Neural crest cell (in vitro differentiated cells): ENCODE measurements around the gene OSER1. TPM values are rescaled to one million over a fixed set of nuclear protein-coding genes. Genes with fewer than 3 reads are reported as not detected.
A peak's percentile ranks its signal among the peaks of the same experiment; 100 is the strongest.

Experiments used
- DNase-seq: peaks from one replicate; pipeline ENCODE4 v3.0.0; 2021; ENCODE audit warnings: low read depth, mixed read lengths, low spot score
- H3K27ac Mint-ChIP-seq: one replicate; pipeline ENCODE4 v1.8.0; 2021; ENCODE audit warnings: mild to moderate bottlenecking, mixed read lengths; ENCODE audit not compliant: unreplicated experiment
- H3K27me3 Mint-ChIP-seq: 2 replicates; pipeline ENCODE4 v1.8.0; 2021; ENCODE audit warnings: low read depth, mild to moderate bottlenecking, mixed read lengths
- H3K36me3 Mint-ChIP-seq: 2 replicates; pipeline ENCODE4 v1.8.0; 2021; ENCODE audit warnings: low read depth, mild to moderate bottlenecking, mixed read lengths
- H3K4me1 Mint-ChIP-seq: 2 replicates; pipeline ENCODE4 v1.8.0; 2021; ENCODE audit warnings: mixed read lengths
- H3K4me3 Mint-ChIP-seq: one replicate; pipeline ENCODE4 v1.8.0; 2021; ENCODE audit warnings: mild to moderate bottlenecking, mixed read lengths
- H3K9me3 Mint-ChIP-seq: 2 replicates; pipeline ENCODE4 v1.8.0; 2021; ENCODE audit warnings: mixed read lengths
- total RNA-seq: library from RNA; stranded (reverse); gene quantifications from 2 replicates; pipeline ENCODE4 v1.2.1, GENCODE V29; 2021
- TF ChIP-seq, protein P1 (sequence below): fragments of 200-600 bp; sonication (generic); conservative IDR thresholded peaks from 2 replicates; pipeline ENCODE4 v1.5.0; 2021; ENCODE audit warnings: antibody characterized with exemption, mild to moderate bottlenecking

Gene OSER1
- total RNA-seq, 1 donor from 2014 or later = 26.6 TPM

DNA sequence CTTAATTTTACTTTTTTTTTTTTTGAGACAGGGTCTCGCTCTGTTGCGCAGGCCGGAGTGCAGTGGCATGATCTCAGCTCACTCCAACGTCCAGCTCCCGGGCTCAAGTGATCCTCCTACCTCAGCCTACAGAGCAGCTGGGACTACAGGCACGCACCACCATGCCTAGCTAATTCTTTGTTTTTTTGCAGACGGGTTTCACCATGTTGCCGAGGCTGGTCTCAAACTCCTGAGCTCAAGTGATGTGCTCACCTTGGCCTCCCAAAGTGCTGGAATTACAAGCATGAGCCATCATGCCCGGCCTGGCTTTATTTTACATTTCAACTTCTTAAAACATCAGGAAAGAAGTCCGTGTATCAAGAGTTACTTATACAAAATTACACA is 5.7 kb downstream of the OSER1 start:
- no peak overlapping the region for H3K4me3 Mint-ChIP-seq
- peaks cover 2% of the 10 kb centered on the region for H3K36me3 Mint-ChIP-seq
- H3K27ac Mint-ChIP-seq = no peak overlapping the region
- H3K9me3 Mint-ChIP-seq = no peaks in the 10 kb centered on the region
- TF ChIP-seq, protein P1, sequence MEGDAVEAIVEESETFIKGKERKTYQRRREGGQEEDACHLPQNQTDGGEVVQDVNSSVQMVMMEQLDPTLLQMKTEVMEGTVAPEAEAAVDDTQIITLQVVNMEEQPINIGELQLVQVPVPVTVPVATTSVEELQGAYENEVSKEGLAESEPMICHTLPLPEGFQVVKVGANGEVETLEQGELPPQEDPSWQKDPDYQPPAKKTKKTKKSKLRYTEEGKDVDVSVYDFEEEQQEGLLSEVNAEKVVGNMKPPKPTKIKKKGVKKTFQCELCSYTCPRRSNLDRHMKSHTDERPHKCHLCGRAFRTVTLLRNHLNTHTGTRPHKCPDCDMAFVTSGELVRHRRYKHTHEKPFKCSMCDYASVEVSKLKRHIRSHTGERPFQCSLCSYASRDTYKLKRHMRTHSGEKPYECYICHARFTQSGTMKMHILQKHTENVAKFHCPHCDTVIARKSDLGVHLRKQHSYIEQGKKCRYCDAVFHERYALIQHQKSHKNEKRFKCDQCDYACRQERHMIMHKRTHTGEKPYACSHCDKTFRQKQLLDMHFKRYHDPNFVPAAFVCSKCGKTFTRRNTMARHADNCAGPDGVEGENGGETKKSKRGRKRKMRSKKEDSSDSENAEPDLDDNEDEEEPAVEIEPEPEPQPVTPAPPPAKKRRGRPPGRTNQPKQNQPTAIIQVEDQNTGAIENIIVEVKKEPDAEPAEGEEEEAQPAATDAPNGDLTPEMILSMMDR = no peak
- peaks cover 40% of the 10 kb centered on the region for H3K4me1 Mint-ChIP-seq
- no peaks in the 10 kb centered on the region for H3K27me3 Mint-ChIP-seq
- DNase-seq = no peak

DNA sequence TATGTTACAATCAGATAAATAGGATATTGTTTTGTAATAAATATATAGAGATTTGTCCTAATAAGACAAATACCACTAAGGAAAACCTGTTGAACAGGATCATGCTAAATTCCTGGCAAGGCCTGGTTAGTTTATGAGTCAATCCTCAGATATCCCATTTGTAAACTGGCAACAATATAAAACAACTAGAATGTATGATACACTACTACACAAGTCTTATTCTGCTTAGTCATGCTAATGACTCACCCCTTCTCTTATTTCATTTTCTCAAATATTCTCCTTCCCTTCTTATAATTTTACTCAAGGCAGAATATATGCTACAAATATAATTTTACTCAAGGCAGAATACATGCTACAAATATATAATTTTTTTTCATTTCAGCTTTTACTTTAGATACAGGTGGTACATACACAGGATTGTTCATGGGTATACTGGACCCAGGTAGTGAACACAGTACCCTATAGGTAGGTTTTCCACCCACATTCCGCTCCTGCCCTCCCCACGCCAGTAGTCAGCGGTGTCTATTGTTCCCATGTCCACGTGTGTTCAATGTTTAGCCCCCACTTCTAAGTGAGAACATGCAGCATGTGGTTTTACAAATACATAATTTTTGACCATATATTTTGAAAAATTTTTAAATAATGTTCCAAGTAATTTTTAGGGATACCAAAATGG is 6.3 kb downstream of the OSER1 start:
- H3K27ac Mint-ChIP-seq = no peak overlapping the region

DNA sequence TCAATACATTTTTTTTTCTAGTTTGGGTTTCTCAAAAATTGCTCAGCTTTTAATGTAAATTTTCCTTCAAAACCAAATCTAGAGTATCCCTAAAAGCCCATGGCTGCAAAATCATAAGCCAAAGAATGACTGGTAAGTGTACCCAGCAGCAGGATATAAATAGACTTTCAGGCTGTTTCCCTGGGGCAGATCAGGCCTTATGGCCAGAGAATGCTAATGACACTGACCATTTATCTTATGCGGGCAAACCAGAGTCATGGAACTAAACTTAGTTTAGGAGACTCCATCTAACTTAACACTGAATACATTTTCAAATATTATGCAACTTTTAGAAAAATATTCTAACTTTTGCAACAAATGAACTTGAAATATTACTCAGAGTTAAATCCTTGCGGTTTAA is 7.4 kb downstream of the OSER1 start:
- Mint-ChIP-seq H3K27ac (no peak overlapping the region), H3K36me3 (peaks cover 6% of the 10 kb centered on the region), H3K4me3 (no peak overlapping the region), H3K9me3 (no peaks in the 10 kb centered on the region), H3K27me3 (no peaks in the 10 kb centered on the region), H3K4me1 (peaks cover 23% of the 10 kb centered on the region)
- no peak for DNase-seq
- TF ChIP-seq, protein P1 = no peak

More for the DNA sequence above, 6.3 kb downstream of the OSER1 start:
- no peaks in the 10 kb centered on the region for H3K27me3 Mint-ChIP-seq
- H3K36me3 Mint-ChIP-seq = peaks cover 6% of the 10 kb centered on the region
- DNase-seq = no peak
- no peaks in the 10 kb centered on the region for H3K9me3 Mint-ChIP-seq
- peak overlapping the region; percentile 32 for H3K4me3 Mint-ChIP-seq
- TF ChIP-seq, protein P1 = no peak
- peaks cover 35% of the 10 kb centered on the region for H3K4me1 Mint-ChIP-seq

DNA sequence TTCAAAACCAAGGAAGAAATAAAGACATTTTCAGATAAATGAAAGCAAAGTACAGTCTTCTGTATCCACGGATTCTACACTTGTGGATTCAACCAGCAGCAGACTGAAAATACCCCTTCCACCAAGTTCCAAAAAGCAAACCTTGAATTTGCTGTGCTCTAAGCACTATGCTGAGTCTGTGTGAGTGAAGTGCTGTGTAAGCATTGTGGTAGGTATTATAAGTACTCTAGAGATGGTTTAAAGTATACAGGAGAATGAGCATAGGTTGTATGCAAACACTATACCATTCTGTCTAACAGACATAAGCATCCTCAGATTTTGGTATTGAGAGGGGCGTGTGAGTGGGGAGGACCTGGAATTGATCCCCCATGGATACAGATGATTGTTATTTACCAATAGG is 9.6 kb downstream of the OSER1 start:
- peaks cover 6% of the 10 kb centered on the region for H3K36me3 Mint-ChIP-seq
- no peaks in the 10 kb centered on the region for H3K9me3 Mint-ChIP-seq
- no peaks in the 10 kb centered on the region for H3K27me3 Mint-ChIP-seq
- peaks cover 2% of the 10 kb centered on the region for H3K4me1 Mint-ChIP-seq
- DNase-seq = no peak
- H3K4me3 Mint-ChIP-seq = no peak overlapping the region
- TF ChIP-seq, protein P1 = no peak
- no peak overlapping the region for H3K27ac Mint-ChIP-seq

DNA sequence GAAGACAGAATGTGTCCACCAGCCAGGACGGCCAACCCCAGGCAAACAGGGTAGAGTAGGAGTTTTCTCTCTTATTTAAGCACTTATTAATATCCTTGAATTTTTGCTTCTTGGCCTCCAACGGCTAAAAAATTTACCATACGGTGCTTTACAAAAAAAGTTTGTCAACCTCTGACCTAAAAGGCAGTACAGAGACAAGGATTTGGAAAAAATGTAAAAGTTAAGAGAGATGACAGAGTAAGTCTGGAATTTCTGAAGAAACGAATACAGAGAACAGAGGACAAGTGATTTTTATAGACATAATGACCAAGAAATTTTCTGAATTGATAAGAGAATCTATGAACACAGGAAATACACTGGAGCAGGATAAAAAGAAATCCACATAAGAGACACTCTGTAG is 10.2 kb downstream of the OSER1 start:
- Mint-ChIP-seq H3K4me1 (no peaks in the 10 kb centered on the region), H3K36me3 (peaks cover 6% of the 10 kb centered on the region)

More for the DNA sequence above, 10.2 kb downstream of the OSER1 start:
- H3K4me3 Mint-ChIP-seq = no peak overlapping the region
- H3K27me3 Mint-ChIP-seq = no peaks in the 10 kb centered on the region
- TF ChIP-seq, protein P1 = no peak
- H3K27ac Mint-ChIP-seq = no peak overlapping the region
- DNase-seq = no peak
- no peaks in the 10 kb centered on the region for H3K9me3 Mint-ChIP-seq
